HG03558 (cell line): ENCODE data around the gene ARX.

ENCODE experiments used
- ATAC-seq: cut with Tn5 transposase; IDR thresholded peaks from one replicate; pipeline ENCODE4 v1.9.1; 2021; ENCODE audit warnings: moderate number of reproducible peaks; ENCODE audit not compliant: unreplicated experiment; ENCODE audit errors: extremely low read depth

ARX gene

DNA sequence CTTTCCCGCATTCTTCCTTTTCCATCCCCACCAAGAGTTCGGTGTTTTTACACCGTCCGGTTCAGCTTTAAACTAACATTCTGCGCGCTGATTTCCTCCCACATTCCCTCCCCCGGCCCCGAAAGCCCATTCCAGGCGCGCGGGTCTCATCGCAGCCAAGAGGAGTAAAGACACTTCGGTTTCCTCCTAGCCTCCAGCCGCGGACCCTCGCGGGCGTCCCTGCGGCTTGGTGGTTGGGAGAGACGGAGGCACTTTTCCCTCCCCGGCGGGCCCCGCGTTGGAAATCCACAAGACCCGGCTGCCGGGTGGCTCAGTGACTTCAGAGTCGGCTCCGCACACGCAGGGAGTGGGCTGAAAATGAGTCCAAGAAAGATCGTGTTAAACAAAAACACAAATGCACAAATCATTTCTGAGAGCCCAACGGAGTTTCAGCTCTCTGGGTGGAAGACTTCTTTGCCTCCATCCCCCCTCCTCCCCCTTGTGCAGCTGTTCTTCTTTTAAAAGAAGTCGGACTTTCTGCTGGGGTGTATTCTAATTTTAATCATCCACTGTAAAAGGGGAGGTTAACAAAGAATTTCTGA is 2.0 kb upstream of the ARX start:
- no peak for ATAC-seq

DNA sequence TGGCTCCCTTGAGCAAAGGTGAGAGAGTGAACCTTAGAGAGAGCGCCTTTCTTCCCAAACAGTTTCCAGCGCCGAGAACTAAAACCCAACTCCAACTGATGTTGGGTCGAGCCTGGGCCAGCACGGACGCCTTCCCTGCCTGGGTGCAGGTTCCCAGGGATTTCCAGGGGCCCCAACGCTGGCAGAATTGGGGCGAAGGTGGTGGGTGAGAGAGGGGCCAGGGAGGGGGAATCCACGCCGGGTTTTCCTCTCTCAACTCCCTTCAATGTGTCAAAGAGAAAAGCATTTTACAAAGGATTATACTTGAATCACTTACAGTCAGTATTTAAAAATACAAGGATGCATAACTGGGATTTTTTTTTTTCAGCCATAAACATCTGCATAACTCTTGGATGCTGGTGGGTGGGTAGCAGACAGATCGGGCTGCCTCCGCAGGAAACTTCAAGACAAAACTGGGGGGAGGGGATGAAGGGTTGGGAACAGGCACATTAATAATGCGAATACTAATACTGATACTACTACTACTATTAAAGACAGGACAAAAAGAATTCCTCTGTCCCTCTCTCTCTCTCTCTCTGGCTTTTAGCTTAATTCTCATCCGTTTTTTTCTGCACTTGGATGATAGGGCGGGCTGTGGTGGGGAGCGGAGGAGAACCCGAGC is 1.3 kb upstream of the ARX start:
- ATAC-seq, result no peak

DNA sequence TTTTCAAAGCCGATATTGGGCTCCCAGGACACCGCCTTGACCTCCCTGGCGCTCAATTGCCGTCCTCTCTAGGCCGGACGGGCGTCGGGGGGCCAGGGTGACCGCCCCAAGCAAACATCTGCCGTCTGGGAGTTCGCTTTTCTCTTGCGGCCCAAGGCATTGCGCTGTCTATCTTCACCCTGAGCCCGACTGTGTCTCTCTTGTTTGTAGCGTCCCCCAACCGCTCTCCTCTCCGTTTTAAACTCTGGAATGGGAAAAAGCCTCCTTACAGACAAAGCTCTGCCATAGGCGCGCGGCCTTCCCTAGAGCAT is 551 bp upstream of the ARX start:
- no peak for ATAC-seq

DNA sequence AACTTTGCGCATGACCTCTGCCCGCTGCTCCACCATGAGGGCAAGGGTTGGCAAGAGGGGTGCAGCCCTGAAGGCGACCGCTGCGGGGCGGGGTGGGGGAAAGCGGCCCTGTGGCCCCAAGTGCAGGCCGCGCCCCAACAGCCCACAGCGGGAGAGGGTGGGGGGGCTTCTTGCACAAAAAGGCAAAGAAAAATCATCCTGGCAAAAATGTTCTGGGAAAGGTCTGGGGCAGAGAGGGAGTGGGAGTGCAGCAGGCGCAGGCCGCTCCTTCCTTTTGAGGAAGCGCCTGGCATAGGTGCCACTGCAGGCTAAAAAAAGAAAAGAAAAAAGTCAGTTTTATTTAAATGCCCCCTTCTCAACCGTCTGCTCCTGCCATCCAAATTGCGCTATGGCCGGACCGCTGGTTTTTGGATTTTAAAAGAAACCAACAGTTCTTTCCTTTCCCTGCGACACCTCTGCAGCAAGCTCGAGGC is 1.4 kb downstream of the ARX start:
- no peak for ATAC-seq

DNA sequence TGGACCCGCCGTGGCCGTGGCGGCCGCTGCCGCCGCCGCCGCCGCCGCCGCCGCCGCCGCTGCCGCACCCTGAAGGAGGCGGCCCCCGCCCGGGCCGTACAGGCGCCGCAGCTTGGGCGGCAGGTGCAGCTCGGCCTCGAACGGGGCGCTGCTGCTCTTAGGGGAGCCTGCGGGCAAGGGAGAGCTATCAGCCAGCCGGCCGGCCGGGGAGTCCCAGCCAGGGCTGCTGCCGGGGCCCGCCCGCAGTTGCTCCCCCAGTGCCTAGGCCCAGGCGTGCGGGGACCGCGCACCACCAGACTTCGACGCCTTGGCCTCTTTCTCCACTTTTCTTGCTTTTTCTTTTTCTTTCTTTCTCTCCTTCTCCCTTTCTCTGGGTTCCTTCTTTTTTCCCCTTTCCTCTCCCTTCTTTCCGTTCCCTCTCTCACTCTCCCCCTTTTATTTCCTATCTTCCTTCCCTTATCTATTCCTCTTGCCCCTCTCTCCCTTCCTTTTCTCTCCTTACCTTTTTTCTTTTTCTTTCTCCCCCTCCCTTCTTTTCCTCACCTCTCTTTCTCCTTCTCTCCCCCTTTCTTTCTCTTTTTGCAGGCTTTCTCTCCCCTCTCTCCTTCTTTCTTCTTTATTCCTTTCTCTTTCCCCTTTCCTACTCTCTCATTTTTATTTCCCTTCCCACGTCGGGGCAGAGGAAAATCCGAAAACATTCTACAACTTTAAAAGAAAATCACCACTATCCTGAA is 2.0 kb downstream of the ARX start:
- ATAC-seq, result no peak

DNA sequence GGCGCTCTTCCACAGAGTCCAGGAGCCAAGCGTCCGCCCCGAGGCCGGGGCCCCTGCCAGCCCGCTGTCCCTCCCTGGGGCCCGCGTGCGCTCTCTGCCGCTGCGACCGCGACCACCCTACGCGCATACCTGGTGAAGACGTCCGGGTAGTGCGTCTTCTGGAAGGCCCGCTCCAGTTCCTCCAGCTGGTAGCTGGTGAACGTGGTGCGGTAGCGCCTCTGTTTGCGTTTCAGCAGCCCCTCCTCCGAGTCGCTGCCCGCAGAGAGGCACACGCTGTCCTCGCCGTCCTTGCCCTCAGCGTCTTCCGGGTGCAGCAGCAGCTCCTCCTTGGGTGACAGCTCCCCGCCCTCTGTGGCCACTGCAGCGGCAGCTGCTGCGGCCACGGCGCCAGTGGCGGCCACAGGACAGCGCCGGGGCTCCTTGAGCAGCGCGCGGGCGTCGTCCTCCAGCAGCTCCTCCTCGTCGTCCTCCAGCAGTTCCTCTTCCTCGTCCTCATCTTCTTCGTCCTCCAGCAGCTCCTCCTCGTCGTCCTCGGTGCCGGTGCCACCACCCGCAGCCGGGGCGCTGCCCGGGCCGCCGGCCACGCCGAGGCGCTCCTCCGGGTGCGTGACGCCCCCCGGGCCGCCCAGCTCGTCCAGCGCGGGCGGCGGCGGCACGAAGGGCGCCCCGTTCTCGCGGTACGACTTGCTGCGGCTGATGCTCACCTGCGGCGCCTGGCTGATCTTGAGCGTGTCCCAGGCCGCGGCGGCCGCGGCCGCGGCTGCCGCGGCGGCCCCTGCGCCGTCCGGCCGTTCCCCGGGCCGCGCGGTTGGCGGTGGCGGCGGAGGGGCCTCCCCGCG is 2.8 kb downstream of the ARX start:
- no peak for ATAC-seq

DNA sequence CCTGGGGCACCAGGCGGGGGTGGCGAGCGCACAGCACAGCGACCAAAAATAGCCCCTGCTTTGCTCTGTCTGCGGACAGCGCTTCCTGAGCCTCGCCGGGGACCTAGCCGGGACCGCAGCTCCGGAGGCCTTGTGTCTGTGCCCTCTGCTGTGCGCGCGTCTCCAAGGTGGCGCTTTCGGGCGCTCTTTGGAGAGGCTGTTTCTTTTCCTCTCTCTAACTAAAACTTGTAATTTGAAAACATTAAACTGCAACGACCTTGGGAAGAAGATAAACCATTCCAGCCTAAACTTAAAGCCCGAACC is 3.4 kb downstream of the ARX start:
- no peak for ATAC-seq

DNA sequence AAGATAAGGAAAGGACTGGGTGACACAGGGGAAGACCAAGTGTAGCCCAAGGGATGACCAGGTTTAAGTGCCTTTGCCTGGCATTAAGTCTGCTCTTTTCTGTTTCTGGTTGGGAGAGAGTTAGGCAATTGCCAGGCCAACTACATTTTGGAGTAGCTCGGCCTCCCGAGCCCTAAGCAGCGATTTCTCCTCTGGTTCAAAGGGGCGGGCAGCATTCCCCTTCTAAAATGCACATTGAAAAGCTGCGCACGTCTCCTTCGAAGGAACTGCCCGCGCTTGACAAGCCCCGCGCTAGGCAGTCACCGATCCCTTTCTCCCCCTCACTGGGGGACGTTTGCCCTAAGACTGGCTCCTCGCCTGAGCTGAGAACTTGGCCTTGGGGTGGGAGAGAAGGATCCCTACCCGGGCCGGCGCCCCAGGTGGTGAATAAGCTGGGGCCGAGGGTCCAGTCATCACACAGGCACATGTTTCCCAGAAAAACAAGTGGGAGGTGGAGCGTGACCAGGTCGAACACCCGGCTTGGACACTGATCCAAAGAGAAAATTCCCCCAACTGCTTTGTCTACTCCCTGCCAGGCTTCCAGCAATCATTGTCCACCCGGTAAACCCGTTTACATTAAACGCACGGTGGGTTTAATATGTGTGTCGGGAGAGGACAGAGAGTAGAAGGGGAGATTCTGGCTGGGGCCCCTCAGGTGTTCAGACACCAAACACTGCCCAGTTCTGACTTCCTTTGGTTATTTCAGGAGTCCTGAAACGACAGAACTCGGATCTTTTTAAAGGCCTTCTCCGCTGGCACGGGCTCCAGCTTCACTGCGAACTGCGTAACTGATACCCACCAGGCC is 4.0 kb downstream of the ARX start:
- ATAC-seq, result no peak

DNA sequence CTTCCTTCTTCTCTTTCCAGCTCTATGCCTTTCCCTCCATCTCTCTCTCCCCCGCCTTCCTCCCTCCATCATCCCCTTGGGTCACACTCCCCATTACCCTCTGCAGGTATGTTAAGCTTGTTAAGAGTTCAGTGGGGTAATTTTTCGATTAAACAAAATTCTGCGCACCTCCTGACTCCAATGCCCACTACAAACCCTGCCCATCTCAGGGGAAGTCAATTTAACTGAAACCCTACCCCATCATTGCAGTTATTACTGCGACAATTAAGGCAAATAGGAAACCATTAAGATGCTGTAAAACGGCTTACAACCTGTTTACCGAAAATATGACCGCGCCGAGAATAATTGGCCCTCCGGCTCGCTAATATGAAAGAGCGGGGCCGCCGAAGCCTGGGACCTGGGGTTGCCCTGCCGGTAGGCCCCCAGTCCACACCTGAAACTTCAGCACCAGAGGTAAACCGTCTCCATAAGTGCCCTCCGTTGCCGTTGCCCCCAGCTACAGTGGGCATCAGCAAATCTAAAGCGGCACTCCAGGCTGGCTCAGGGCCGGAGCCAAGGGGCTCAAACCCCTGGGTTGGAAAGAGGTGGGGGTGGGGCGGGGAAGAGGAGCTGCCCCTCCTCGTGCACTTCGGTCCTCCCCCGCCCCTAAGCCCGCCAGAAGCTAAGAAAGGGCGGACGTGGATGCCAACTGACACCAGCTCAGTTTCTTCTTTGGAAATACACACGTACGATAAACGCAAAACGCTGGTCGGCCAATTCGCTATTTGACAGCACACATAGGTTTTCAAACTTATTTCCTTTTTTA is 4.8 kb downstream of the ARX start:
- no peak for ATAC-seq

DNA sequence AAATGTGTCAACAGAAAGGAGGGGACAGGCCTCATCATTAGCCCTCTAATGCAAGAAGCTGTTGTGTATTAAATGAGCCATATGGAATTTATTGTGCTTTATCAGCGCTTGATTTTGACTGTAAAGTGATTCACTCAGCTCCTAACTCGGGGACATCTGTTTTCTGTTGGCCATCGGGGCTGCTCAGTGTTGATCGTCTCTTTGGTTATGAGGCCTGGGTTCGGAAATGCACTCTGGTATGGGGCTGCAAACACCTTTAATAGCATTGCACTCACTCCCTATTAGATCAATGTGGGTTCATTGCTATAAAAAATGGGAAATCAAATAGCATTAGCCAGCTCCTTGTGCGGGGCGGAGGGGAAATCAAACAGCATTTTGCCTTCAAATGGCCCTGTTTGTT is 6.4 kb downstream of the ARX start:
- ATAC-seq, result no peak

DNA sequence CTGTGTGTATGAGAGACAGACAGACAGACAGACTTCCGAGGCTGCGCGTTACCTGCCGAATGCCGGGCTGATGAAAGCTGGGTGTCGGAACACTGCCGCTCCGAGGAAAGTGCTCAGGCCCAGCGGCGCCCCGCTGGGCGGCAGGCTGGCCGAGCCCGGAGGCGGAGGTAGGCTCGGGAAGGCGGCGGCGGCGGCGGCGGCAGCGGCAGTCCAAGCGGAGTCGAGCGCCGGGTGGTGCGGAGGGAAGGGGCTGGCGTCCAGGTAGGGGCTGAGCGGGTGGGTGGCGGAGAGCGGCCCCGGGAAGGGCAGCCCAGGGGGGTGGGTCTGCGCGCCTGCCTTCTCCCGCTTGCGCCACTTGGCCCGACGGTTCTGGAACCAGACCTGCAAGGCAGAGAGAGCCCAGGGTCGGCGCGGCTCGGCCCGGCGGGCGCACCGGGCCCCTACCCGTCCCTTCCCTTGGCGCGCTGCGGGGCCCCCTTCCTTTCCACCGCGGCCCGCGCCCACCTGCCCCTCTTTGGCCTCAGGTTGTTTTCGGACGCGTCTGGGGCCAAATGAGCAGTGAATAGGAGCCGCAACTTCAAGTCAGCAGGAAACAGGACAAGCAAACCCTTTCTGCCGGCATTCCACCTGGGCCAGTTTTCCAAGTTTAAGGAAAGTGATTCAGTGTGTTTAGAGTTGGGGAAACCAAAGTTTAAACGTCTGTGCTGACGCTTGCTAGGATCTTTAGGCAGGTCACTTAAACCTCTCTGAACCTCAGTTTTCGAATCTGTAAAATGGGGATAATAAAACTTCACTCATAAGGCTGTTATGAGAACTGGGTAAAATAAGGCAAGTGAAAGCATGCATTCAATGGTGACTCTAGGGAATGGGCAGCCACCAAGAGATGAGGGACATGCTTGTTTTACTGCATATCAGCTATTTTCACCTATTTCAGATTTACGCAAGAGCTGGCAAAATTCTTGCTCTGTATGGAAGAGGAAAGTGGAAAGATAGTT is 8.4 kb downstream of the ARX start:
- no peak for ATAC-seq

DNA sequence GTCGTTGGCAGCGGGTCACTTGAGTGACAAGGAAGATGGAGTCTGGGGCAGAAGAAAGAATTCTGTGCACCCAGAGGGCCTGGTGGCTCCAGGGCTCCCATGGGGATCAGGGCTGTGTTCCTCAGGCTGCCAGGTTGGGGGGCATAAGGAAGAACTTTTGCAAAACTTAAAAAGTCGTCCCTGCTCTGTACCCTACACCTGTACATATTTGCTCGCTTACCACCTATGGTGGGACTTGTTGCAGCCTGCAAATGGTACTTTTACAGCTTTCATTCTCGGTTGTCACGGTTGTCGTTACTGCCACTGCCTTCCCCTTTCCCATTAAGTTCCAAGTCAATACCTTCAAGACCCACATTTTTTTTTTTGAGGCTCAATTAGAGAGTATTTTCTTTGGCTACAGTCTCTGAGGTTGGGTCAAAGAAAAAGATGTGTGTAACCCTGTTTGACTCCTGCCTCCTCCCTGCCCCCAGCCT is 9.1 kb downstream of the ARX start:
- ATAC-seq, result no peak

DNA sequence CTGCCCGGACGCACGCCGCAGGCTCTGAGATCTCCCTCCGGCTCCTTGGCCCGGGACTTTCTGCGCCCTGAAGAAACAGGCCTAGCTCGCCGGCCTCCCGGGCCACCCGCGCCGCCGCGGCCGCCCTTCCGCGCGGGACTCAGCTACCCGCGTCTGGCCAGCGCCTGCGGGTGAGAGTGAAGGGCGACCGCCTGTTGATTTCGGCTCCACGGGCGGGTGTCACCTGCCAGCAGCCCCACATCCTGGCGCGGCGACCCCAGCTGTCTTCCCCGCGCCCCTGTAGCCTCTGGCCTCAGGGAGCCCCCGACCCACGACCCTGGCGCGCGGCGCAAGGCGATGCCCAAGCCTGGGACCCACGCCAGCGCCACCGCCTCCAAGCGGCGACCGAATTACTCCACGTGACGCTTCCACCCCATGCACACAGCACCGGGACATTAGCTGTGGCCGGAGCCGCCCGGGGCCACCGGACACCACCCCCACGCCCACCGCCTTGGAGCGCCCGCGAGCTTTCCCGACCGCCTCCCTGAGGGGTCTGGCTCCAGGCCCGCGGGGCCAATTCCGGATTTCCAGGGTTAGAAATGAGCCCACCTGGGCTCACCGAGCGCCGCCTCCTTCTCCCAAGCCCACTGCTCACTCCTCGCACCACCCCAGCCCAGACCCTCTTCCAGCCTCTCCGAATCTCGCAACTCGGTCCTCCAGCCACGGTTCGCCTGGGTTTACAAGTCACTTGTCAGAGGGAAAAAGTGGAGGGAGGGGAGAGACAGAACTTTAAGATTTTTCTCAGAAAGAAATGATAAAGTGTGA is 10.2 kb downstream of the ARX start:
- ATAC-seq, result no peak

DNA sequence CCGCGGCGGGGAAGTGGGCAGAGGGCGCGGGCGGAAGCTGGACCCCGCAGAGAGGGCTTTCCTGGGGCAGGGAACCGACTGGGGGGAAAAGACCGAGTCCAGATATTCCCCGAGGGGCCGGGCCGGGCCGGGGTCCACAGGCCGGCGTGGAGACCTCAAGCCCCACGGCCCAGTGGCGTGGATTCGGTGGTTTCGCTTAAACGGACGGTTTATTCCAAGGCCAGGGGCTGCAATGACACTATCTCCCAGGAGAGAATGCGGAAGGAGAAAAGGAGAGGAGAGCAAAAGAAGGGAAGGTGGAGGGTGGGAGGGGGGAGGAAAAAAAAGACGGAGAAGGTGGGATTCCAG is 10.8 kb downstream of the ARX start:
- no peak for ATAC-seq

DNA sequence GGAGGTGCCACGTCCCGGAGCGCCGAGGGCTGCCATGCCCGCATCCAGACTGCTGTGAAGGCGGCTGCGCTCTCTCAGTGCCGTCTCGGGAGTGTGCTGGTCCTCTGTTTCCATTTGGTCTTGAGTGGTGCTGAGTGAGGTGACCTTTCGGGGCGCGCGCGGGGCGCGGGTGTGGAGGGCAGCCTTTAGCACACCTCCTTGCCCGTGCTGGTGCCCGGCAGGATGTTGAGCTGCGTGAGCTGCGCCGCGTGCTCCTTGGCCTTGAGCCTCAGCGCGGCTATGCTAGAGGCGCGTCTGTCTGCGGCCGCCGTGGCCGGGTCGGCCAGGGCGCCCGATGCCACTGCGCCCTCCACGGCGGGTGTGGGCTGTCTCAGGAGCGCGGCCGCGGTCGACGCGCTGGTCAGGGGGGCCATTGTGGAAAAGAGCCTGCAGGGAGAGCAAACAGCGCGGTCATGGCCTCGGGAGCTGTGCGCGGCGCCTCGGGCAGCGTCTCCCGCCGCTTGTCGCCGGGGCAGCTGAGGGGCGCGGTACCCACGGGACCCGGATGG is 11.2 kb downstream of the ARX start:
- no peak for ATAC-seq

DNA sequence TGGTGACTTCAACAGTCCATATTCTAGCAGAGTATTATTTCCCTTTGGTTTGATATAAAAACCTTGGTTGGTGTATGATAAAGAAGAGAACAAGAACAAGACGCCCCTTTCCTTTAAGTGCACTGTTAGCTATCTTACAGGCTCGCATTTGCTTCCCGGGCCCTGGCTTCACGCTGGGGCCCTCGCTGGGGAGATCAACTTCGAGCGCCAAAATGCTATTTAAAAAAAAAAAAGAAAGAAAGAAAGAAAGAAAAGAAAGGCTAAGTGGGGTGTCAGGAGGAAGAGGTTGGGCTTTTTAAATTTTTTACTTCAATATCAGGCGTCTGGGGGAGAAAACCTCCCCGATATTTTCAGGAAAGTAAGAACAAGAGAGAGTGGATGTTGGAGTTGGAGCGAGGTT is 11.7 kb downstream of the ARX start:
- ATAC-seq, result no peak
